ENCODE measurements around the gene OR13J1. TPM values are rescaled to one million over a fixed set of nuclear protein-coding genes. Genes with fewer than 3 reads are reported as not detected.
"Not testable (repeated sequence)": the region's sequence is repeated elsewhere in the genome, so short reads cannot be mapped to it uniquely, and the experiment has no call there.

OR13J1 gene
- total and polyA plus RNA-seq, 12 donors: not detected

GRCh38 chr9:35891646-35892045, 21.4 kb upstream of the OR13J1 start:
- WGBS, 4 donors: 73 to 84% (median 80%) methylated on average over 3 of the region's 3 CpGs

GRCh38 chr9:35884908-35885307, 14.7 kb upstream of the OR13J1 start:
- intact Hi-C loops (cut with DNase I): loop anchor here in 1 of 2 donors (5.0 kb wide), 1 partner anchor 93 kb away; the partner anchor contains the start of gene NPR2
- WGBS, 4 donors: 79 to 92% (median 82%) methylated on average over 3 of the region's 3 CpGs

More at GRCh38 chr9:35891646-35892045, 21.4 kb upstream of the OR13J1 start:
- Histone ChIP-seq H3K4me1 (replicated peaks in 1 of 2) (no peaks in the 10 kb centered on the region), H3K9me3 (replicated peaks in 1 of 3) (peaks cover 0 to 5% (median 0%) of the 10 kb centered on the region in 3 donors), H3K27me3 (peaks cover 11% of the 10 kb centered on the region), H3K36me3 (replicated peaks in 1 of 2) (no peaks in the 10 kb centered on the region), H3K4me3 (no peak overlapping the region), H3K27ac (no peak overlapping the region)
- intact Hi-C loops (cut with DNase I): no loop called here
- TF ChIP-seq CTCF (IDR thresholded peaks at IDR 0.05) (no peak), POLR2A (IDR thresholded peaks at IDR 0.05) (no peak)
- DNase-seq: no peak

GRCh38 chr9:35882996-35883395, 12.8 kb upstream of the OR13J1 start:
- no peak overlapping the region for H3K4me3 ChIP-seq
- no peak overlapping the region for H3K27ac ChIP-seq
- 58 to 63% (median 61%) methylated on average over 3 of the region's 3 CpGs for WGBS, 4 donors
- H3K36me3 ChIP-seq (replicated peaks in 1 of 2): no peaks in the 10 kb centered on the region
- DNase-seq: no peak
- no peaks in the 10 kb centered on the region for H3K27me3 ChIP-seq
- intact Hi-C loops (cut with DNase I): loop anchor here (2.0 to 5.0 kb wide), 2 partner anchors 91 to 92 kb away; partner anchors contain the start of gene NPR2 (in 2 of the 2)
- TF ChIP-seq CTCF (IDR thresholded peaks at IDR 0.05): no peak
- TF ChIP-seq POLR2A (IDR thresholded peaks at IDR 0.05): no peak
- H3K9me3 ChIP-seq (replicated peaks in 1 of 3): no peaks in the 10 kb centered on the region
- no peaks in the 10 kb centered on the region for H3K4me1 ChIP-seq (replicated peaks in 1 of 2)

More at GRCh38 chr9:35884908-35885307, 14.7 kb upstream of the OR13J1 start:
- not testable (repeated sequence) for H3K4me1 ChIP-seq (replicated peaks in 1 of 2); H3K4me3 ChIP-seq; DNase-seq; H3K27ac ChIP-seq; H3K36me3 ChIP-seq (replicated peaks in 1 of 2); H3K27me3 ChIP-seq; H3K9me3 ChIP-seq (replicated peaks in 1 of 3)

GRCh38 chr9:35882263-35882848, 12.2 kb upstream of the OR13J1 start:
- Histone ChIP-seq H3K4me1 (replicated peaks in 1 of 2) (no peaks in the 10 kb centered on the region), H3K27ac (no peak overlapping the region), H3K36me3 (replicated peaks in 1 of 2) (no peaks in the 10 kb centered on the region), H3K27me3 (no peaks in the 10 kb centered on the region), H3K9me3 (replicated peaks in 1 of 3) (no peaks in the 10 kb centered on the region), H3K4me3 (no peak overlapping the region)
- DNase-seq: peak; percentile 73 to 94 (median 86)
- intact Hi-C loops (cut with DNase I): loop anchor here (2.0 to 5.0 kb wide), 2 partner anchors 90 to 92 kb away; partner anchors contain the start of gene NPR2 (in 2 of the 2)
- WGBS, 4 donors: 1 to 6% (median 1%) methylated on average over 4 of the region's 4 CpGs
- no peak for TF ChIP-seq POLR2A (IDR thresholded peaks at IDR 0.05)
- TF ChIP-seq CTCF (IDR thresholded peaks at IDR 0.05): peak; percentile 85 to 98 (median 94)

GRCh38 chr9:35872505-35872904, 2.3 kb upstream of the OR13J1 start:
- peaks cover 0 to 6% (median 0%) of the 10 kb centered on the region in 3 donors for H3K9me3 ChIP-seq (replicated peaks in 1 of 3)
- intact Hi-C loops (cut with DNase I): no loop called here
- DNase-seq: no peak
- TF ChIP-seq CTCF (IDR thresholded peaks at IDR 0.05) (no peak), POLR2A (IDR thresholded peaks at IDR 0.05) (no peak)
- no peak overlapping the region for H3K27ac ChIP-seq
- no peaks in the 10 kb centered on the region for H3K36me3 ChIP-seq (replicated peaks in 1 of 2)
- no peaks in the 10 kb centered on the region for H3K4me1 ChIP-seq (replicated peaks in 1 of 2)
- no peak overlapping the region for H3K4me3 ChIP-seq
- H3K27me3 ChIP-seq: peaks cover 4% of the 10 kb centered on the region
- WGBS, 4 donors: 69 to 80% (median 74%) methylated on average over 3 of the region's 3 CpGs
